NCI-H510A (cell line): Measurements from ENCODE around the gene HK3.
"Not testable (repeated sequence)": the region's sequence is repeated elsewhere in the genome, so short reads cannot be mapped to it uniquely, and the experiment has no call there.

Experiments used
- DNase-seq: peaks from one replicate; lab custom pipeline; 2025; lab: John Stamatoyannopoulos, UW

HK3 gene

DNA sequence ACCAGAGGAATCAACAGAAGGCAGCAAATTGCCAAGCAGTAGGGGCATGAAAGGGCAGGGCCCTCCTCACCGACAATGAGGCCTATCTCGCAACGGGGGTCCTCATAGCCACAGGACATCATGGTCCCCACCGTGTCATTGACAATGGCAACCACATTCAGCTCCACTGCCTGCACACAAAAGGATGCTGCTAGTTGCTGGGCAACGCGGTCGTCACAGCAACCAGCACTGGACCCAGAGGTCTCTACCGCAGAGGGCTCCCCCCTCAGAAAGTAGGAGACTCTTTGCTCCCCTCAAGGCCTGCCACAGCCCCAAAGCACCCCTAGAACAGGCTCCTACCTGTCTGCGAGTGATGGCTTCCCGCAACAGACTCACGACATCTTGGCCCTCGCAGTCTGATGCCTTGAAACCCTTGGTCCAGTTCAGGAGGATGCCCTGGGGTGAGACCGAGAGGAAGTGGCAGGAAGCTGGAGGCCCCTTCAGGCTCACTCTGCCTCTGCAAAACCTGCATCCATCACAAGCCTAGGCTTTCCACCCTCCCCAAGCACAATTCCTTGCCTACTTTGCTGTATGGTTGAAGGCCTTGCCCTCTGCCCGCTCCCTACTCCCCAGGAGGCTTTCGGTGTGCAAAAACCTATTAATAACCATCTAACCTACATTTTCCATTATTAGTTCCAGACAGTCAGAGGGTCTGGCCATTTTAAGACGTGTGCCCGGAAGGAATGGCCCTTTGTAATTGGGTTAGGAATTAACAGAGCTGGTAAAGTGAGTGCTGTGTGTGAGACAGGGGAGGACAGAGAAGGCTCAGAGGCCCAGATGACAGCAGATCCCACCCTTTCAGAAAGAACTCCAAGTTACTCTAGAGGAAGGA is 15.2 kb downstream of the HK3 start:
- no peak for DNase-seq

DNA sequence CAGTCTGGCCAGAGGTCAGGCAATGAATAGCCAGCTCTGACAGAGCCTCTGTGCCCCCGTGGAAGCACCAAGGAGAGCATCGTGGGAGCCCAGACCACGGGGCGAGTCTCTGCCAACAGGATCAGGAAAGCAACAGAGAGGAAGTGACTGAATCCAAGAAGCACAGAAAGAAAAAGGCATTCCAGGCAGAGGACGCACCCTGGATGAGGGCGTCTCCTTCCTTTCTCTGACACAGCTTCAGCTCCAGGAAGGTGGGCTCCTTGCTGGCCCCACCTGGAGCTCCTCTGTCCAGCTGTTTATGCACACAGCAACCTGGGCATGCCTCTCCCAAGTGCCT is 16.6 kb downstream of the HK3 start:
- no peak for DNase-seq

DNA sequence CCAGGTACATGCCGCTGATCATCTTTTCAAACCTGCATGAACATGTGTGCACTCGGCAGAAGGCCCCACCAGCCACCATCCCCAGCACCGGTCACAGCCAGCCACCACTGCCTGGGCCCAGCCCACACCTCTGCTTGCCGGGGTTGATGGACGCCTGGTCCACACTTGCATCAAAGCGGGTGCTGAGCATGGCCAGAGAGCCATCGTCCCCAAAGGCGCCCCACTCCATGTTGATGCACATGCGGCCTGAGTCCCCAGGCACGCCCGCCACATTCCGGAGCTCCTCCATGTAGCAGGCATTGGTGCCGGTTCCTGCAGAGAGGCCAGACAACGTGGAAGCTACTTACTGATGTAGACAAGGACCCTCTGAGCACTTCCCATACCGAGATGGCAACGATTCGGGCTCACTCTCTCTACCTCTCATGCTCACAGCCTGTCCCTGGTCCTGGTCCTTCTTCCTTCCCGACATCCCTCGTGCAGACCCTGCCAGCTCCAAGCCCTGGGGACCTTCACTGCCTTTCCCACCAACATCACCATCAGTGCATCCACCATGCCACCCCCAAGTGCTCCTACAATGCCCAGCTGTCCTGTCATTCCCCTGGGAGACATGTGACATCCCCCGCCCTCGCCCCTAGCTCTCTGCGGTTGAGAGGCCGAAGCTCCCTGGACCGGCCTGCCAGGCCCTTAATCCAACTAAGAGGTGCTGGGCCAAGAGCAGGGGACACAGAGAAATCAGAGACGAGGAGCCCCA is 17.2 kb downstream of the HK3 start:
- DNase-seq, result no peak

DNA sequence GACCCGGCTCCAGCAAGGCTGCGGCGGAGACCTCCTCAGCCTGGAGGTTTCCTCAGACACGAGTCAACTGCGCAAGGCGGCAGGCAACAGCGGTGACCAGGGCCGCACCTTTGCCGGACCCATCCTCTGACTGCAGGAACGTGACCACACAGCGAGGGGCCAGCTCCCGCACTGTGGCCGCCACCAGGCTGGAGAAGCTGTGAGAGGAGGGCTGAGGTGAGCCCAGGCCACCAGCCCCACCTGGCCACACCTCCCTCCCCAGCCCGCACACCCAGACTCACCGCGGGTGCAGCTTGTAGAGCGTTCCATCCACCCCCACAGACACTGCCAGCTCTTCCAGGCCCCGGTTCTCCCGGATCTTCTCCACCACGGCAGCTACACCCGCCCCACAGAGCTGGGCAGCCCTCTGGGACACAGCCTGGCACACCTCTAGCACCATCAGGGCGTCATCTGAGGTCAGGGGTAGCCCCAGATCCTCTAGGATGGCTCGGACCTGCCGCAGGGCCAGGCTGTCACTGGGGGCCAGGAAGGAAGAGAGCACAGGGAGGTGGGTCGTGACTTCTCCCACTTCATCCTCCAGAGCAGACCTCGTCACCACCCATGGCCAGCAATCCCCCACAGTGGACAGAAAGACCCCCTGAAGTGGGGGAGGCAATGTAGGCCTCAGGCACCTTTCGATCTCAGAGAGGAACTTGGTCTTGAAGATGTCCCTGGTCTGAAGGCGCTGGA is 18.0 kb downstream of the HK3 start:
- no peak for DNase-seq

DNA sequence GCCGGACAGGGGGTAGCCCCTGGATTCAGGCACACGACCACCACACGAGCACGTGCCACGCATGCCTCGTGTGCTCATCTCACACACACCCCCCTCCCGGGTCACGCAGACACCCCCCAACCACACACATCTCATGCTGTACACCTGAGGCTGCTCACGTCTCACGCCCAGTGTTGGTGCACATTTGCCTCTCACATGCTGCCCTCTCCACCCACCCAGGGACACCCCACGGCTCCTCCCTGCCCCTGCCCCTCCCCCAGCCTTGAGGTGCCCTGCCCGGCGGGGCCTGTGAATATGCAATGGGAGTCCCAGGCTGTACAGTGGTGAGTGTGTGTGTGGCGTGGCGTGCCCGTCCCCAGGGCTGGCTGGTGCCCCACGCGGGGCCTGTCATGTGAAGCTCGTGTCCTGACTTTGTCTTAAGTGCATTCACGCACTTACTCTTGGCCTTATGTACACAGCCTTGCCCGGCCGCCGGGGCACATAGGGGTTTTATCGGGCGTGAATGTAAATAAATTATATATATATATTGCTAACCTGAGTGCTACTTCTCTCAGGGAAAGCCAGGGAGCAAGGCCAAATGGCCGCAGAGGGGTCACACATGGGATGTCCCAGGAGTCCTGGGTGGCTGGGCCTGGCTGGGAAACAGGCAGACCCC is 18.7 kb downstream of the HK3 start:
- no peak for DNase-seq

DNA sequence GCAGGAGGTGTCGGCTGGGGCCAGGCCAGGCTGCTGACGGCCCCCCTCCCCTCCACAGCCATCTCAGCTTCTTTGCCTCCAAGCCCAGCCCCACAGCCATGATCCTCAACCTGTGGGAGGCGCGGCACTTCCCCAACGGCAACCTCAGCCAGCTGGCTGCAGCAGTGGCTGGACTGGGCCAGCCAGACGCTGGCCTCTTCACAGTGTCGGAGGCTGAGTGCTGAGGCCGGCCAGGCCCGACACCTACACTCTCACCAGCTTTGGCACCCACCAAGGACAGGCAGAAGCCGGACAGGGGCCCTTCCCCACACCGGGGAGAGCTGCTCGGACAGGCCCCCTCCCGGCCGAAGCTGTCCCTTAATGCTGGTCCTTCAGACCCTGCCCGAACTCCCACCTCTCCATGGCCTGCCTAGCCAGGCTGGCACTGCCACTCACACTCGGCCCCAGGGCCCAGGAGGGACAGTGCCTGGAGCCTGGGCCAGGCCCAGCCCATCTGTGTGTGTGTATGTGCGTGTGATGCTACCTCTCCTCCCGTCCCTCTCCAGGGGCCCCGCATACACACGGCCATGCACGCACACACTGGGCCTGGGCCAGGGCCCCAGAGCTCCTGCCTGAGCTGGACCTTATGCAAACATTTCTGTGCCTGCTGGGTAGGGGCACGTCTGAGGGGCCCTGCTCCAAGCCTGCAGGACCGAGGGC is 19.3 kb downstream of the HK3 start:
- no peak for DNase-seq

DNA sequence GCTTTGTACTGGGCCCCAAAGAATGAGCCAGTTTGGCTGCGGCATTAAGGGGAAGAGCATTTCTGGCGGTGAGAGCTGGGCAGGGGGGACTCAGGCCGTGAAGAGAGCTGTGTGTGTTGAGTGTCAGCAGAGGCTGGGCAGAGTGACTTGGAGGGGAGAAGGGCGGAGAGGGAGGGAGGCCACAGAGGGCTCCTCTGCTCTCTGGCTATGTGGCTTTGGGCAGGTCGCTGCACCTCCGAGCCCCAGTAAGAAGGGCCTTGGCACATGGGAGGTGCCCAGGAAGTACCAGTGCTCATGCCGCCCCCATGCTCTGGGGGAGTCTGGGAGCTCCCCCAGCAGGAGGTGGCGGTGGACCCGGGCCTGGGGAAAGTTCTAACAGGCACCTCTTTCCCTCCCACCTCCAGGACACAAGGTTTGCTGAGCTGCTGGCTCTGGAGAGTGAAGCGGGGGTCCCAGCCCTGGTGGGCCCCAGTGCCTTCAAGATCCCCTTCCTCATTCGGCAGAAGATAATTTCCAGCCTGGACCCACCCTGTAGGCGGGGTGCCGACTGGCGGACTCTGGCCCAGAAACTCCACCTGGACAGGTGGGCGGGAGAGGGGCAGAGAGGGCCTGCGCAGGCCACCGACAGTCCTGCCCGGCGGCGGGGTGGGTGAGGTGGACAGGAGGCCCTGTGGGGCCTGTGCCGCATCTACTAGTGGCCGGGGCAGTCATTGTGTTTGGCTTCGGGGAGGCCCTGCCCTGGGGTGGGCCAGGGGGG is 20.1 kb downstream of the HK3 start:
- DNase-seq, result no peak

DNA sequence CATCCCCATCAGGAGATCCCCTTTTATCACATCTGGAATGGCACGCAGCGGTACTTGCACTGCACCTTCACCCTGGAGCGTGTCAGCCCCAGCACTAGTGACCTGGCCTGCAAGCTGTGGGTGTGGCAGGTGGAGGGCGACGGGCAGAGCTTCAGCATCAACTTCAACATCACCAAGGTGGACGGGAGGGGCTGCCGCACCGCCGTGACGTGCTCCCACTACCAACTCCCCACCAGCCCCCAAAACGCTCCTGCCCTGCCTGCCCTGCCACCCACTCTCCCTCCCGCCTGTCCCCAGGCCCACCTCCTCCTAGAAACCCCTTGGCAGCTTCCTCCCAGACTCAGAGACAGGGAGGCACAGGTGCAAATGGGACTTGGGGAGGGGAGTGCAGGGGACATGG is 20.7 kb downstream of the HK3 start:
- no peak for DNase-seq

DNA sequence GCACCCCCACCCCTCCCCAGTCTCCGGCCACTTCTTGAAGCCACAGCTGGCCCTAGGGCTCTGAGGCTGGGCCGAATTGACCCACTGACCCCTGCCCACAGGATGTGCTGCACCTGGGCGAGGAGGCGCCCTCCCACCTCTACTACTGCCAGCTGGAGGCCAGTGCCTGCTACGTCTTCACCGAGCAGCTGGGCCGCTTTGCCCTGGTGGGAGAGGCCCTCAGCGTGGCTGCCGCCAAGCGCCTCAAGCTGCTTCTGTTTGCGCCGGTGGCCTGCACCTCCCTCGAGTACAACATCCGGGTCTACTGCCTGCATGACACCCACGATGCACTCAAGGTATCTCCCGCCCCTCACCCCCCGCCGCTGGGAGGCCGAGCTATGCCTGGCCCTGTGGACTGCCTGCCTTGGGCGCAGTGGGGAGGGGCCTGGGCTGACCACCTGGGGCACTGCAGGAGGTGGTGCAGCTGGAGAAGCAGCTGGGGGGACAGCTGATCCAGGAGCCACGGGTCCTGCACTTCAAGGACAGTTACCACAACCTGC is 21.3 kb downstream of the HK3 start:
- DNase-seq, result peak; percentile 75

DNA sequence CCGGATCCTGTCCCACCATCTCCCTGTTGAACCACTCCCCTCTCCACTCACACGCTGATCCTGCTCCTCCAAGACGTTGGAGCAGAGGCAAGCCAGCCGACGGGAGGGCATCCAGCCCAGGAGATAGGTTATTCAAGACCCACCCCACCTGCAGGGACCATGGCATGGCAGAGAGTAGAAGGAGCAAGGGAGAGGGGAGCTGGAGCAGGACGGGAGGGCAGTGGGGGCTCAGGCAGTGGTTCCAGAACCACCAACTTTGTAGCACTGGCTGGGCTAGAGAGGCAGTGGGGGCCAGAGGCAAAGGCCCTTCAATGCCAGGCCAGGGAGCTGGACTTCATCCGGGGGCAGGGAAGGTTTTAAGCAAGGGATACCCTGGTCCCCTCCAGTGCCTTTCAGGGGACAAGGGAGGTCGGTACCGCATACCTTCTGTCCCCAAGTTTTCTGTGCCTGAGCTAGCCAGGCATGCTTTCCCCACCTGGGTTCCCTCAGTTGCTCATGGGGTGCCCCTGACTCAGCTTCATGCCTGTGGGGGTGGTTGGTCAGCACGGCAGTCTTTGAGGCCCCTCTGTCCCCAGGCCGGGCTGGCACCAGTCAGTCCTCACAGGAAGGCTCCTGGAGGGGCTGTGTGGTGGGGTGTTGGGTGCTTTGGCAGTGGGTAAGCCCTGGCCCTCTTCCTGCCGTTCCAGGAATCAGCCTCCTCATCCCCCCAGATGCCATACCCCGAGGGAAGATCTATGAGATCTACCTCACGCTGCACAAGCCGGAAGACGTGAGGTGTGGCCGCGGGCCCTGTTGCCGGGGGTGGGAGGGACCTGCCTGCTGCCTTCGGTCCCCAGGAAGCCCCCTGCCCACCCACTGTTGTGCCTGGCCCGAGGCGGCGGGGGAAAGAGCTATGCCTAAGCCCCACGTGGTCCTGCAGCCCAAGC is 22.4 kb downstream of the HK3 start:
- no peak for DNase-seq

DNA sequence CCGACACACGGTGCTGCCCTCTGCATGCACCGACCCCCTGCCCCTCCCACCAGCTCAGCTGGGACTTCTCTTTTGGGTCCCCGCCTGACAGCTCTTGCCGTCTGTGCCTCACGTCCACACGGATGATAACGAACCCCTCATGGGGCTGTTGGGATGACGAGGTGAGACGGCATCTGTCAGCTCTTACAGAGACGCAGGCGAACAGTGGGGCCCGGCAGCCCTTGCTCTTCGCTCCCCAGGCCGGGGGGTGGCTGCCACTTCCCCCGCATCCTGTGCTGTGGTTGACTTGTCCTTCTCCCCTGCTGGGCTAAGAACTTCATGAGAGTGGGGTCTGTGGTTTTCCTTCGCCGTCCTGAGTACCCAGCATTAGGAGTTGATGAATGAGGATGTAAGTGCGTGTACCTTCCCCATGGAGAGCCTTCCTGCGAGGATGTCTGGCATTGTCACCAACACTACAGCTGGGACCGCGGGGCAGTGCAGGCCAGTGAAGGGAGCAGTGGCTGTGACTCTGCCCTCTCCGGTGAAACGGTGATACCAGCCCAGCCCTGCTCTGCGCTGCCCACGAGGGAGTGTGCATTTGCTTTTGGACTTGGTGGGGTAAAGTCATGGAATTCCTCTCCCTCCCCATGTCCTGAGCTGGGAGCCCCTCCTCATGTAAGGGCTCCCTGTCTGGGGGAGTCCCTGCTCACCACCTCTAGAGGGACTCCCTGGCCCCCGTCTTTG is 23.2 kb downstream of the HK3 start:
- DNase-seq, result no peak

DNA sequence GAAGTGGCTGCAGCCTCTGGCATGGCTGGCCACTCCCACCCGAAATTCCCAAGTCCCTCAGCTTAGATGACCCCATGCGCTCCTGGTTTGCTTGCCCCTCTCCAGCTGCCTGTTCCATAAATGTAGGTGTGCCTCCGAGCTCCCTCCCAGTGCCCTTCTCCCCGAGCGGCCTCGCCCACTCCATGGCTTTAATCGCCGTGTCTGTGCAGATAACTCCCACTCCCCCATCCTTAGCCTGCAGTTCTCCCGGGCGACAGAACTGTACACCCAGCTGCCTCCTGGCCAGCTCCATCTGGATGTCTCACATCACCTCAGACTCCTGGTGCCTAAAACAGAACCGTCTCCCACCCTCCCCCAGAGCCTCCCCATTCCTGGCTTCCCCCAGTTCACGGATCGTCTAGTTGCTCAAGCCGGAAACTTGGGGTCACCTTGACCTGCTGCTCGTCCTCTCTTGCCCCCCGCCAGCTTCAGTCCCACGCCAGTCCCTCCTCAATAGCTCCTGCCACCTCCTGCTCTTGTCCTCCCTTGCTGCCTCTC is 24.1 kb downstream of the HK3 start:
- DNase-seq, result no peak

DNA sequence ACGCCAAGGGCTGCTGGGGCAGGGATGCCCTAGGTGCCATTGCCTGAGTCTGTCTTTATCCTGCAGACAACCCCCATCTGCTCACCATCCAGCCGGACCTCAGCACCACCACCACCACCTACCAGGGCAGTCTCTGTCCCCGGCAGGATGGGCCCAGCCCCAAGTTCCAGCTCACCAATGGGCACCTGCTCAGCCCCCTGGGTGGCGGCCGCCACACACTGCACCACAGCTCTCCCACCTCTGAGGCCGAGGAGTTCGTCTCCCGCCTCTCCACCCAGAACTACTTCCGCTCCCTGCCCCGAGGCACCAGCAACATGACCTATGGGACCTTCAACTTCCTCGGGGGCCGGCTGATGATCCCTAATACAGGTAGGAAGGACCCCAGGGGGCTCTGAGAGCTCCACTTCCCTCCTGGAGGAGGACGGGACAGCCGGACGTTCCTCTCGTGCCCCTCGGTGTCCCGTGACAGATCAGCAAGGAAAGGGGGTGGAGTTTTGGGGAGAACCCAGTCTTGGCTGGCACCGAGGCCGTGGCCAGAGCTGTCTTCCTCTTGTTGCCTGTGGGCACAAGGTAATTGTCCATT is 24.9 kb downstream of the HK3 start:
- DNase-seq, result no peak

DNA sequence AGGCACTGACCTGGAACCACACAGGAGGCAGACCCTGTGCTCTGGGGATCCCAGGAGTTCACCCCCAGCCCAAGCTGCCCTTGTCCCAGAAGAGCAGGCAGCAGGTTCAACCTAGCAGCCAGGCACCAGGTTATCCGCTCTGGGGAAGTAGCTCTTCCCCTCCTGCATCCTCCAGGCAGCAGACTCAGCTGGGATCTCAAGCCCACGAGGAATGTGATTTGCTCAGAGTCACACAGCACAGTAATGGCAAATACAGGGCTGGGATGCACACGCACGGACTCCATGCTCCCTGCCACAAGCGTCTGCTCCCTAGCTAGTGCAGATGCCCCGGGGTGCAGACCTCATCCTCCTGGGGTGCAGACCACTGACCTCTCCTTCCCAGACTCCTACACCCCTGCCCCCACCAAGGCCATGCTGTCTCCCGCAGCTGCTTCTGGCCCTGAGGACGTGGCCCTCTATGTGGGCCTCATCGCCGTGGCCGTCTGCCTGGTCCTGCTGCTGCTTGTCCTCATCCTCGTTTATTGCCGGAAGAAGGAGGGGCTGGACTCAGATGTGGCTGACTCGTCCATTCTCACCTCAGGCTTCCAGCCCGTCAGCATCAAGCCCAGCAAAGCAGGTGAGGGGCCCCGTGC is 25.5 kb downstream of the HK3 start:
- DNase-seq, result no peak

DNA sequence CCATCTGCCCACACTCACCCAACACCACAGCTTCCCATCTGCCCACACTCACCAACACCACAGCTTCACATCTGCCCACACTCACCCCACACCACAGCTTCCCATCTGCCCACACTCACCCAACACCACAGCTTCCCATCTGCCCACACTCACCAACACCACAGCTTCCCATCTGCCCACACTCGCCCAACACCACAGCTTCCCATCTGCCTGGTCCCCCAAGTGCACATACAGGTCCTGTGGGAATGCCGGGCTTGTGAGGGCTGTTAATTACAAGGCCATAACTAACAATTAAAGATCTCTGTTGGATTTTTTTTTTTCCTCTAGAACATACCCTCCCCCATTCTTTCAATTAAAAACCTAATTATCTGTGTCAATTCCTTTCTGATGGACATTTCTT is 26.1 kb downstream of the HK3 start:
- DNase-seq, result not testable (repeated sequence)

DNA sequence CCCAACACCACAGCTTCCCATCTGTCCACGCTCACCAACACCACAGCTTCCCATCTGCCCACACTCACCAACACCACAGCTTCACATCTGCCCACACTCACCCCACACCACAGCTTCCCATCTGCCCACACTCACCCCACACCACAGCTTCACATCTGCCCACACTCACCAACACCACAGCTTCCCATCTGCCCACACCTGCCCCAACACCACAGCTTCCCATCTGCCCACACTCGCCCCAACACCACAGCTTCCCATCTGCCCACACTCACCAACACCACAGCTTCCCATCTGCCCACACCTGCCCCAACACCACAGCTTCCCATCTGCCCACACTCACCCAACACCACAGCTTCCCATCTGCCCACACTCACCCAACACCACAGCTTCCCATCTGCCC is 26.6 kb downstream of the HK3 start:
- not testable (repeated sequence) for DNase-seq

DNA sequence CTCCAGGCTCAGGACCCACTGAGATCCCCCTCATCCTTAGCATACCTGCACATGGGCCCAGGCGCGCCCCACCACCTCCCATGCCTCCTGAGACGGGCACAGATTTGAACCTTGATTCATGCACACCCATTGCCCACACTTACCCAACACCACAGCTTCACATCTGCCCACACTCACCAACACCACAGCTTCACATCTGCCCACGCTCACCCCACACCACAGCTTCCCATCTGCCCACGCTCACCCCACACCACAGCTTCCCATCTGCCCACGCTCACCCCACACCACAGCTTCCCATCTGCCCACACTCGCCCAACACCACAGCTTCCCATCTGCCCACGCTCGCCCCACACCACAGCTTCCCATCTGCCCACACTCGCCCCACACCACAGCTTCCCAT is 28.5 kb downstream of the HK3 start:
- DNase-seq, result not testable (repeated sequence)

DNA sequence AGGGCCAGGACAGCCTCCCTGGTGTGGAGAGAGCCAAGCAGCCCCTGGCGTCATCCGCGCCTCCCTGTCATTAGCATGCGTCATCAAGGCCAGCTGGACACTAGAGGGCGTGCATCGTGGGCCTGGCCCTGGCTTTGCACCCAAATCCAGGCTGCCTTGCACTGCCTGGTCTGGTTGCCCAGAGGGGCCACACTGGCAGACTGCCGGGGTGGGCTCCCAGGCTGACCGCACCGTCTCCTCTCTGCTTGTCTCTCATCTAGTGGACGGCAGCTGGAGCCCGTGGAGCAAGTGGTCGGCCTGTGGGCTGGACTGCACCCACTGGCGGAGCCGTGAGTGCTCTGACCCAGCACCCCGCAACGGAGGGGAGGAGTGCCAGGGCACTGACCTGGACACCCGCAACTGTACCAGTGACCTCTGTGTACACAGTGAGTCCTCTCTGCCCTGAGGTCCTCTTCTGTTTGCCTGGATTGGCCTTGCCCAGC is 29.0 kb downstream of the HK3 start:
- DNase-seq, result no peak
